HG03095 (cell line): ENCODE results near the gene PTTG1IP.

Source experiments
- ATAC-seq: cut with Tn5 transposase; IDR thresholded peaks from one replicate; pipeline ENCODE4 v1.9.1; 2021; ENCODE audit warnings: moderate library complexity; ENCODE audit not compliant: unreplicated experiment

The PTTG1IP gene

DNA sequence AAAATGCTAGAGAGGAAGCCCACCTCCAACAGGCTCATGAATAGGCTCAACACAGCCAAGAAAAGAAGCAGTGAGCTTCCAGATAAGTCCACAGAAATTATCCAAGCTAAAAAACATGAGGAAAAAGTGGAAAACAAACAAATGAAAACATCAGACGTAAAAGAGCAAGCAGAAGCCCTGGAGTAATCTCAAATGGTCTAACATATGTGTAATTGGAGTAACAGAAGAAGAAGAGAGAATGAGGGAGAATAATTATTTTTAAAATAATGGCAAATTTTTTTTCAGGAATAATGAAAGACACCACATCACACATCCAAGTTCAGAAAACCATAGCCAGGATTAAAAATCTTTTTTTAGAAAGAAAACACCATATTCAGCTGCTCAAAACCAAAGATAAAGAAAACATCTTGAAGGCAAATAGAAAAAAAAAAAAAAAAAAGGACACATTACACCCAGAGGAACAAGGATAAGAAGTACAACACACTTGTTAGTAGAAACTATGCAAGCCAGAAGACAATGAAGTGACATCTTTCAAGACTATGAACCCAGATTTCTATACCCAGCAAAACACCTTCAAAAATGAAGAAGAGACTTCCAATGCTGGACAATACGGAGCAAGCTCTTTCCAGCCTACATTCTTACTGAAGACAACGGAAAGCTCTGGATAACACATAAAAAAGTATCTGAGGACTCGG is 45.0 kb downstream of the PTTG1IP start:
- no peak for ATAC-seq

GRCh38 chr21:44823179-44823660 is 50.3 kb downstream of the PTTG1IP start:
- no peak for ATAC-seq

GRCh38 chr21:44822484-44823178 is 50.9 kb downstream of the PTTG1IP start:
- no peak for ATAC-seq

DNA sequence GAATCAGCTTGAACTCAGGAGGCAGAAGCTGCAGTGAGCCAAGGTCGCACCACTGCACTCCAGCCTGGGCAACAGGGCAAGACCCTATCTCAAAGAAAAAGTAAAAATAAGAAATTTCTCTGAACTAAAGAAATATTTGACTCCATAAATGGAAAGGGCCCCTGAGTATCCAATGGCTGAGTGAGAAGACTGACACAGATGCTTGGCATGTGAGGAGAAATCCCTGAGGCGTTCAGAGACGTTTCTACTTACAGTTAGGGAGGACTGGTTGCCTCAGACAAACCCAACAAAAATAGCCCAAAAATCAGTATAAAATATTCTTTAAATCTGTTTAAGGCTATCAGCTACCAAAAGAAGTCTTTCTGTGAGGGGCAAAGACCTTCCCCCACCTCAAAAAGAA is 52.6 kb downstream of the PTTG1IP start:
- no peak for ATAC-seq

DNA sequence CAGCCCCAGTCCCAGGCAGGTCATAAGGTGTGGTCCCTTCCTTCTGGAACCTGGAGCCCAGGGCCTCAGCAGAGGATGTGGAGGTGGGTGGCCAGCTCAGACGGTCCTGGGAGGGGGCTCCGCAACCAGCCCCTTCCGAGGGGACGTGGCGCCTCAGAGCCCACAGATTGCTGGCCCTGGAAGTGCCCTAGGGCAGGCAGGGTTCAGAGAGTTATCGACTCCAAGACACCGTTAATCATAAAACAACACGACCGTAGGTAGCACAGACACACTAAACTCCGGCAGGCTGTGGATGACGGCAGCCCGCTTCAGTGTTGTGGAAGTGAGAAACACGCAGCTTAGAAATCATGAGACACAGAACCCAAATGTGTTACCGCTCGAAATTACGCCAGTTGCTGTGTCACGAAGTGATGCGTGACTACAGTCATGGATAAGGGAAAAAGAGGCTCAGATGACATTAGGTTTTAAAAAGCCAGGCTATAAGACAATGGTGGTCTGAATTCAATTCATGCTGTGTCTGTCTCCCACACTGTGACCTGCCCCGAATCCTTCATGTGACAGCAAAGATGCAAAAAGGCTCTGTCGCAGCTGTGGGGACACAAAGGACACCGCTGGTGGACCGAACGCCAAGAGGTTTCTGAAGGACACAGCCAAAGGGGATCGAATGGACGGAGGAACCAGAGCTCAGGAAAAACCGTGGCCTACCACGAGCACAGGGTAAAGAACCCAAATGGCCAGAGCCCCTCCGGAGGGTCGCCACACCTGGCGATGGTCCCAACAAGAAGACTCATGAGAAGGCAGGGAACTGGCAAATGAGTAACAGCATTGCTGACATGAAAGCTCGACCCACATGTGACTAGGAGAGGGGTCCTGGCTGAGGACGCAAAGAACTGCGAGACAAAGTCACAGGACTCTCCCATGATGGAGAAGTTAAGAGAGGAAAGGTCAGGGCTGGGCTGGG is 53.9 kb downstream of the PTTG1IP start:
- no peak for ATAC-seq

DNA sequence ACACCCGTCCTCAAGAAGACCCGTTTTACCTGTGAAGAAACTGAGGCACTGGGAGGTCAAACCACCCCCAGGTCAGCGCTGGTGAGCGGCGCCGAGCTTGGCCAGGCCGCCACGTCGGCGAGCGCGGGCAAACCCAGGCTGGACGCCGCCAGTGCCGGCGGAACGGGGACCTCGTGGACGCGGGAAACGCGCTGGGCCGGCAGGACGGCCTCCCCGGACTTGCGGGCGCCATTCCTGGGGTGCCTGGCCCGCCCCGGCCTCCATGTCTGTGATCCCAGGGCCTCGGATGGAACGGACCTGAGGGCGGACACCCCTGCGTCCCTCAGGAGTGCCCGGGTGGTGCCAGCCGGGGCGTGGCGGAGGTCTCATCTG is 54.9 kb downstream of the PTTG1IP start:
- ATAC-seq: no peak

GRCh38 chr21:44817914-44818639 is 55.4 kb downstream of the PTTG1IP start, which contains the start of gene SUMO3:
SUMO3 (minus strand) TSS chr21:44818062; CDS start chr21:44817968, 94 bp downstream.
- peak; percentile 49 for ATAC-seq

- ATAC-seq: peak; percentile 61
Observed at GRCh38 chr21:44817506-44817880, 56.0 kb downstream of the PTTG1IP start.

- no peak for ATAC-seq
Observed at GRCh38 chr21:44816761-44817505, 56.6 kb downstream of the PTTG1IP start.

GRCh38 chr21:44815852-44816628 is 57.5 kb downstream of the PTTG1IP start:
- no peak for ATAC-seq

DNA sequence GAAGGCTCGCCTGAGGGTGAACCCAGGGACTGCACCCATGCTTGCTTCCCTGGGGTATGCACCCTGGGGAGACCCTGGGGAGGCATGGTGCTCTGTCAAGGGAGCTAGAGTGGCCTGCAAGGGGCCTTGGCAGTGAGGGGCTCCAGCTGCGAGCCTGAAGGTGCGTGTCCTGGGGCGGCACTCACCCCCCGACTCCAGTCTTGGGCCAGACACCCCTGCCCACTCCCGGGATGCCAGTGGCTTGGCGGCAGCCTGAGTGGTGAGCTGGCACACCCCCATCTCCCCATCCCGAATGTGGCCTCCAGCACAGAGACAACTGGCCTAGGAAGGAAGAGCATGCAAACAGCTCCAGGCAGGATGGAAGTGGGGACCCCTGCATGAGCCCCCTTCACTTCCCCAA is 58.3 kb downstream of the PTTG1IP start:
- ATAC-seq: no peak

- no peak for ATAC-seq
Observed at GRCh38 chr21:44814498-44815023, 58.9 kb downstream of the PTTG1IP start.

DNA sequence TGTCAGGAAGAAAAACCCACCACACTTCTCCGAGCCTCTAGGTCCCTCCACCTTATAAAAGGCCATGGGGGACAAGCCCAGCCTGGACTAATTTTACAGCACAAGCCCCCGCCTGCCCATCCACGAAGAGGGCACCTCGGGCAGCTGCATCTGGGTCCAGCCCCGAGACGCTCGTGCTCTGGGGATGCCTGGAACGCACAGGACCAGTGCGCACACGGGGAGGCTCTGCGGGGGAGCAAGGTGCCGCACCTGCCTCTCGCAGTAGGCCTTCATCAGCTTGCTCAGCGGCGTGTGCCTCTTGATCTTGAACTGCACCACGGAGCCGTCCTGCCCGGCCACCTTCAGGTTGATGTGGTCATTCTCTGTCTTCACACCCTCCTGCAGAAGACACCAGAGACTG is 59.8 kb downstream of the PTTG1IP start:
- ATAC-seq: no peak

GRCh38 chr21:44813149-44813548 is 60.3 kb downstream of the PTTG1IP start:
- no peak for ATAC-seq

DNA sequence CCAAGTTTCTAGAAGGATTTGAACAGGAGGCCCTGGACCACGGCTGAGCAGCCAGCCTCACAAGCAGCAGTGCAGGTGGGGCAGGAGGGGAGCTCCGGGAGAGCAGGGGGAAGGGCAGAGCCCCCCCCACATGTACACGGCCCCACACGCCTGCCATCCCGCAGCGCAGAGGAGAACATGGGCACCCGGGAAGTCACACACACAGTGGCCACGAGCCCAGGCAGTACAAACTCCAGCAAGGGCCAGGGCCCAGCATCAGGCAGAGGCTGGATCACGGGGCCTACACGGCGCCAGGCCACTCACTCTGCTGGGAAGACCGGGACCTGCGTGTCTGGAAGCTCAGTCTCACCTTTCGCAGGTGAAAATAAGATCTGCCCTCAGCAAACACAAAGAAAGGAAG is 60.9 kb downstream of the PTTG1IP start:
- no peak for ATAC-seq

GRCh38 chr21:44810779-44811178 is 62.7 kb downstream of the PTTG1IP start:
- no peak for ATAC-seq

GRCh38 chr21:44805859-44806258 is 67.6 kb downstream of the PTTG1IP start:
- no peak for ATAC-seq

GRCh38 chr21:44805226-44805625 is 68.3 kb downstream of the PTTG1IP start:
- ATAC-seq: no peak

DNA sequence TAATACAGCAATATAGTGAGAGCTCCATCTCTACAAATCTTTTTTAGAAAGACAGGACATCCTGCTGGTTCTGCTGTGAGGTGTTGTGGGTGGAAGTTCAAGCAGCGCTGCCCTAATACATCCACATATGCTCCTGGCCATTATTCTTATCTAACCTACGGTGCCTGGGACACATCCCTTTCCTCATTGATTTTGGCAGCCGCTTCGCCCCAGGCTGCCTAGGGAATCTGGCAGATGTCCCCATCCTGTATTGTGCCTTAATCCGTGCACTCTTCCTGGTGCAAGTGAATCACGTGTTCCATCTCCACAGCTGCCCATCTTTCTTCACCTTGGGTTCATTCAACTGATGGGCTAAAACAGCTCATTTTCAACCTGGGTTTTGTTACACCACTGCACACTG is 68.7 kb downstream of the PTTG1IP start:
- no peak for ATAC-seq
